Activated naive CD8-positive, alpha-beta T cell (primary cell): ENCODE data around the gene WDR46.
"Not testable (repeated sequence)": the region's sequence is repeated elsewhere in the genome, so short reads cannot be mapped to it uniquely, and the experiment has no call there.

Experiments used
- H3K27ac Mint-ChIP-seq: one replicate; pipeline ENCODE4 v1.8.0; 2021; ENCODE audit warnings: mixed read lengths
- H3K27me3 Mint-ChIP-seq: one replicate; pipeline ENCODE4 v1.8.0; 2021; ENCODE audit warnings: mixed read lengths
- H3K36me3 Mint-ChIP-seq: one replicate; pipeline ENCODE4 v1.8.0; 2021; ENCODE audit warnings: mixed read lengths
- H3K4me1 Mint-ChIP-seq: one replicate; pipeline ENCODE4 v1.8.0; 2021; ENCODE audit warnings: low read depth, mixed read lengths
- H3K4me3 Mint-ChIP-seq: one replicate; pipeline ENCODE4 v1.8.0; 2021; ENCODE audit warnings: mild to moderate bottlenecking, mixed read lengths
- H3K9me3 Mint-ChIP-seq: one replicate; pipeline ENCODE4 v1.8.0; 2021; ENCODE audit warnings: low read depth, mixed read lengths

Gene WDR46

DNA sequence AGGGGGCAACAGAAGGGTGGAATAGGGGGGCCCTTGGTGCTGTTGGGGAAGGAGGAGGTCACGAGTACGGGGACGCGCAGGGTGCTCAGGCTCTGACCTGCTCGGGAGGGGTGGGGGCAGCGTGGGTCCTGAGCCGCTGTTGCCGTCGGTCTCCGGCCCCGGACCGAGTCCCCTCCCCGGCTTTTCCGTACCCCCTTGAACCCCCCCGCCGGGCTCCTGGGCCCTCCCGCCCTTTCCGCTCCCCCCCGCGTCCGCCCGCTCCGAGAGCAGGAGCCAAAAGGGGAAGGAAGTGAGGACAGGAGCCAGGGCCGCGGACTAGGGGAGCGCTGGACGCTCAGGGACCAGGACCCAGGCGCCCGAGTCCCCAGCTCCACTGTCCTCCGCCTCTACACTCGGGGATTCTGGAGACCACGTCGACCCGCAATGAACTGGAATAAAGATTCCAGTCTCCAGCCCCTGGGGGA, 9.8 kb upstream of the WDR46 start, which contains the start of gene RGL2:
Gene RGL2, minus strand, starts transcription at position 170 of the 464 bp plus-strand sequence. CDS start 332 bp downstream, outside the sequence.
- Mint-ChIP-seq H3K9me3 (no peaks in the 10 kb centered on the region), H3K4me3 (peak within 1 kb of the TSS; percentile 98), H3K36me3 (peaks cover 3% of the 10 kb centered on the region), H3K27ac (peak within 1 kb of the TSS; percentile 98), H3K4me1 (peaks cover 36% of the 10 kb centered on the region), H3K27me3 (no peaks in the 10 kb centered on the region)

DNA sequence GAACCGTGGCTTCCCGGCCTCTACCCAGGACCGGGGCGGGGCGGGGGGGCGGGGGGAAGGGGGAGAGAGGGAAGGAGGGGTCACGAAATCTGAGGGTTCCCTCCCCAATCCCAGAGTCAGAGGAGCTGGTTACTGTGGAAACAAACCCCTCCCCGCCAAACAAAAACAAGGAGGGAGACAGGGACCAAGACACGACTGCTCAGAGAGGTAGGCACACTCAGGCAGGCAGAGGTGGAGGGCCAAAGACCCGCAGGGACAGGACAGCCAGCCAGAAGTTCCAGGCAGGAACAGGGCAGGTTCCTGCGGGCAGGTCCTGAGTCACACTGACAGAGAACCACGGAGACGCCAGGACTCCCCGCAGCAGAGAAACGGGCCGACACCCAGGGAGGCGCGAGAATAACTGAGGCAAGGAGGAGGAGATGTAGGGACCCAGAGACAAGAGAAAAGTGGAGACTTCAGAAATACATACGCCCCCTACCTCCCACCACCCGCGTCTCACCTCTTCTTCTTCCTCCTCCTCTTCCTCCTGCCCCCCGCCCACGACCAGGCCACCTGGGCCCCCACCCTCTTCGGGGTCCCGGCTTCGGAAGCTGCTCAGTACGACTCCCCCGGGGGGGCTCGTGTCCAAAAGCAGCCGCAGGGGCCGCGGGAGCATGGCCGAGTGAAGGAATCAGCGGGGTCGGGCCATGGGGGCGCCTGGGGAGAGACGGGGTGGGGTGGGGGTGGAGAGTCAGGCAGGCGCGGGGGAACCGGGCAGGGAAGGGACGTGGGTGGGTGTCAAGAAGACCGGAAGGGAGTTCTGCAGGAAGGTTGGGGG, 9.1 kb upstream of the WDR46 start:
- Mint-ChIP-seq H3K4me1 (peaks cover 33% of the 10 kb centered on the region), H3K4me3 (peak overlapping the region; percentile 98), H3K27ac (peak overlapping the region; percentile 92), H3K27me3 (no peaks in the 10 kb centered on the region), H3K9me3 (no peaks in the 10 kb centered on the region), H3K36me3 (peaks cover 3% of the 10 kb centered on the region)

DNA sequence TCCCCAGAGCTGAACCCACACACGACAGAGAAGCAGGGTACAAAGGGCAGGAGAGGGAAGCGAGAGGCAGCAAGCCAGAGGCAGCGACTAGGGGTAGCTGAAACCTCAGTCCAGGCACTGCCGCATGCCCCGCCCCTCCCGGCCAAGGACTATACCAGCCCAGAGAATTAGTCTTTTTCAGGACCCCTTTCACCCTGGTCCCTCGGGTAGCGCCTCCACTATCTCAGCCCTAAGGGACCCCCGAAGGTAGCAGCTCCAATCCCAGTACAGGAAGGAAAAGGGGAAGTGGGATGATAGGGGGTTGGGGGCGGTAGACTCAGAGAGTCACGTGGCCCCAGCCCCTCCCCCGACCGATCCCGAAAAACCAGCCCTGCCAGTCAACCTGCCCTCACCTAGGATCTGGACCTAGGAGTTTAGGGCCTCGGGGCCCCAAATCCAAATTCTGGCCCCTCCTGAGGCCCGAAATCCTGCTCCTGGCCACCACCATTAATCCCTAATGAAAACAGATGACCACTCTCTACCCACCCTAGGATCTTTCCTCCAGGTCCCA, 8.4 kb upstream of the WDR46 start:
- H3K36me3 Mint-ChIP-seq: peaks cover 3% of the 10 kb centered on the region
- no peaks in the 10 kb centered on the region for H3K9me3 Mint-ChIP-seq
- no peaks in the 10 kb centered on the region for H3K27me3 Mint-ChIP-seq
- H3K4me3 Mint-ChIP-seq: peak overlapping the region; percentile 46
- peak overlapping the region; percentile 73 for H3K27ac Mint-ChIP-seq
- H3K4me1 Mint-ChIP-seq: peaks cover 33% of the 10 kb centered on the region

DNA sequence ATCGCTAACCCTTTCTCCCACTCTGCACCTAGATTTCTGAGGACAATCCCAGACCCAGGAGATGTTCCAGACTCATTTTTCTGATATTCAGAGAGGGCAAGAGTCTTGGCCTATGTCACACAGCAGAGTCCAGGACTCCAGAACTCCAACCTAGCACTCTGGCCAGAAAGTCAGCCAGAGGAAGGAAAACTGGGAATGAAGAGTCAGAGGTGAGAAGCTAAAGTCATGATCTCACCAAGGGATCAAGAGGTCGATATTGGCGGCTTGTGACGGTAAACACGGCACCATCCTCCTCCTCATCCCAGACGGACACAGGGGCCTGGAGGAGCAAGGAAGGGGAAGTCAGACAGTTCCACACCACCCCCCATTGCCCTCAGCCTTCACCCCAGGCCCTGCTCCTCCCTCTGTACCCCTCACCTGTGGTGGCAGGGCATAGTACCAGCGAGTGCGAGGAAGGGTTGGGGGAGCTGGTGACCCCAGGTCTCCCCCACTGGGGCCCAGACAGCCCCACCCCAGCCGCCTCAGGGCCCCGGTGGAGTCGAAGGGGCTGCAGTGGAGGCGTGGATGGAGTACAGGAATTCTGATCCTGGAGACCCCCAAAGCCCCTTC, 7.9 kb upstream of the WDR46 start:
- Mint-ChIP-seq H3K27me3 (no peaks in the 10 kb centered on the region), H3K36me3 (peaks cover 3% of the 10 kb centered on the region), H3K27ac (peak overlapping the region; percentile 73), H3K4me3 (peak overlapping the region; percentile 46), H3K4me1 (peaks cover 33% of the 10 kb centered on the region), H3K9me3 (no peaks in the 10 kb centered on the region)

DNA sequence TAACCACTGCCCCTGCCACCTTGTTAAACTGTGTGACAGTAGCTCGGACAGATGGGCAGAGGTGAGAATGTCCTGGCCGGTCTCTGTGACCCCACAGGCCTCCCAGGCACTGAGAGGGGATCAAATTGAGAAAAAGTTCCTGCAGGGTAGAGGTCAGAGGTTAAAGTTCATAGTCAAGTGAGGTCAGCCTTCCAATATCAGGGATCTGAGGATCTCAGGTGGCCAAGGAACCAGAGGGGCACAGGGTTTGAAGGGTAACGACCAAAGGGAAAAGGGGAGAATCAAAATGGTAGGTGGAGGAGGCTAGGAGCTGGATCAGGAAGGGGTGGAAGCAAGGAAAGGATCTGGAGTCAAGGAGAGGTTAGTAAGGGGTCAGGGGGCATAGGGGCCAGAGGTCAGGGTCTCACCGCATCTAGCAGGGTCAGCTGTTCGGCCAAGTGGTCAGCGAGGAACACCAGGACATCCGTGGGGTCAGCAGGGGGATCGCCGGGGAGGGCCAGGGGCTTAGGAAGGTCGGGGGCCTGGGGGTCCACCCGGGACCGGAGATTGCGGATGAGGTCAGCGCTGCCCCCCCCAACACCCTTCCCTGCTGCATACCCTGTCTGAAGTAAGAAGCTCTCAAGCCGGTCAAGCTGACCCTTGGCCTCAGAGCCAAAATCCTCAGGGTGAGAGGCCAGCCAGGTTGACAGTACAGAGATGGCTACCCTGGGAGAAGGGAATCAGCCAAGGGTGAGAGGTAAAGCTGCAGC, 6.8 kb upstream of the WDR46 start:
- Mint-ChIP-seq H3K4me3 (peak overlapping the region; percentile 23), H3K4me1 (peaks cover 32% of the 10 kb centered on the region), H3K9me3 (no peaks in the 10 kb centered on the region), H3K36me3 (peaks cover 3% of the 10 kb centered on the region), H3K27ac (peak overlapping the region; percentile 55), H3K27me3 (no peaks in the 10 kb centered on the region)

DNA sequence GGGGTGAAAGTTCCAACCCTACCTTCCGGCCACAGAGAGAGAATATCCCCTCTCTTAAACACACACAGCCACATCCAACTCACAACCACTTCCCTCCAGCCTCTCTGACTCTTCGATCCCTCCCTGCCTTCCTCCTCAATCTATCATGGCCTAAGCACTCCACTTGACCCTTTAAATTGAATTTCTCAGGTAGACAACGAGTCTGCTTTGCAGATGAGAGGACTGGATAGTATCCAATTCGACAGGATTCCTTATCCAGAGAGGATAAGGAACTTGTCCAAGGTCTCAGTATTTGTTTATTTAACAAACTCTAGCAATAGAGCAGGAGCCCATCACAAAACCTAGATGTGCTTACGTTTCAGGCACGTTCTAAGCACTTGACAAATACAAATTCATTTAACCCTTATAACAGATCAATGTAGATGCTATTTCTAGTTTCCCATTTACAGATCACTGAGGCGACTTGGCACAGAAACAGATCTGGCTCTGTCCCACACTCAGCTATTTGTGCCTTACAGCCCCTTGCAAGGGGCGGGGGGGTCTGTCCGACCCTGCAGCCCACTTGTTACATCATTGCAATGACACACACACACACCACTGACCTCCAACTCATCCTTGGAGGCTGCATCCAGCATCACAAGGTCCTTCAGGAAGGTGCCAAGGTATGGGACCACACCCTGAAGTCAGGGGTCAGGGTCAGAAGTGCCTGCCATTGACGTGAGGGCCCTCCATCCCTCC, 5.2 kb upstream of the WDR46 start:
- Mint-ChIP-seq H3K4me1 (peaks cover 31% of the 10 kb centered on the region), H3K9me3 (no peaks in the 10 kb centered on the region), H3K4me3 (peak overlapping the region; percentile 5), H3K27ac (no peak overlapping the region), H3K36me3 (peaks cover 2% of the 10 kb centered on the region), H3K27me3 (no peaks in the 10 kb centered on the region)

DNA sequence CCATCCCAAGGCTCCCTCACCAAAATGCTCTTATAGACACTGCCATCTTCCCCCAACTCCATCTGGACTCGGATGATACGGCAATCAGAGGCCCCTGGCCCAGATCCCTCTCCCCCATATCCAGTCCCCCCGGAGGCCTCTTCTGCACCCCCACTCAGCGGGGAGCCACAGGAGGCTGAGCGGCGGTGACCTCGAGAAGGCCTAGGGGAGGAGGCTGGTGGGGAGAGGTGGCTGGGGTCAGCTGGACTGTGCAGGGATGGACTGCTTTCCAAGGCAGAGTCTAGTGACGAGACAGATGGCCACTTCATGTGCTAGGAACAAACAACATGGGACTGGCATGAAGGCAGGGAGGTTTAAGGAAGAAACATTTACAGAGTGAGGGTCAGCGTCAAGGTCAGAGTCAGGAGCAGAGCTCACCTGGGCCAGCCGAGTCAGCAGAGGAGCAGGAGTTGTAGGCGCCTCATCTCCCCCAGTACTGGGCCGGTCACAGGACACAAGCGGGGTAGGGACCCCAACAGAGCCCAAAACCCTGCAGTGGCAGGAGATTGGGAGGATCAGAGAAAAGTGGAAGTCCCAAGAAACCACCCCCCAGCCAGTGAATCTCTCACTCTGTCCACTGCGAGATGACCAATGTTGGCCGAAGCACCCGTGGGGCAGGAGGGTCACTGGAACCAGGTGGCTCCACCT, 4.1 kb upstream of the WDR46 start:
- Mint-ChIP-seq H3K27me3 (no peaks in the 10 kb centered on the region), H3K4me3 (no peak overlapping the region), H3K9me3 (no peaks in the 10 kb centered on the region), H3K27ac (peak overlapping the region; percentile 30), H3K4me1 (peaks cover 36% of the 10 kb centered on the region), H3K36me3 (peaks cover 2% of the 10 kb centered on the region)

DNA sequence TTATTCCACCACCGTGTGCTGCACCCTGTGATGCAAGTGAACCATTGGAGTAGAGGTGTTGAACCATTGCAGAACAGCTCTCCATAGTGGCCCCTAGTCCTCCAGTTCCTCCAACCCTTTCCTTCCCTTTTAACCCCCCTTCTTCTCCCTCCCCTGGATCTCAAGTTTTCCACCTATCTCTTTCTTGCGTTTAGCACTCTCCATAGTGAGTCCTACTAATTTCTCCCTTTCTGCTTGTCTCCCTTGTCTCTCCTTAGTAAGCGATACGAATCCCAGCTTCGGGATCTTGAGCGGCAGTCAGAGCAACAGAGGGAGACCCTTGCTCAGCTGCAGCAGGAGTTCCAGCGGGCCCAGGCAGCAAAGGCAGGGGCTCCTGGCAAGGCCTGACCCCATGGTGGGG, 1.4 kb upstream of the WDR46 start:
- no peaks in the 10 kb centered on the region for H3K27me3 Mint-ChIP-seq
- H3K36me3 Mint-ChIP-seq: peaks cover 6% of the 10 kb centered on the region

DNA sequence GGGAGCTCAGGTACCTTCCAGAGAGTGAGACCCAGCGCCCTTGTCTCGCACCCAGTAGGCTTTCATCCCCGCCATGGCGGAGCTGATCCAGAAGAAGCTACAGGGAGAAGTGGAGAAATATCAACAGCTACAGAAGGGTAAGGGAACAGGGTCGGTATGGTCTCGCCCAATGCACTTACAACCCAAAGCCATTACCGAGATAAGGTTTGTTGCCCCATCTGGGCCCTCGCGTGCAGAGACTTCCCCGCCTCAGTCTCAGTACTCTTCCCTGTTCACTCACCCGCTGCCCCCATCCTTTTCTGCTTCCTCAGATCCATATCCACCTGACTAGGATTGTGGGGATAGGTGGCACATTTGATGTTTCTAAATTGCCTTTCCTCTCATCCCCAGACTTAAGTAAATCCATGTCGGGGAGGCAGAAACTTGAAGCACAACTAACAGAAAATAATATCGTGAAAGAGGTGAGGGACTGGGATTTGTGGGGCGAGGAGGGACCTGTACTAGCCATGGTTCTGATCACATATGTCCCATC, 811 bp upstream of the WDR46 start:
- H3K4me1 Mint-ChIP-seq: peaks cover 37% of the 10 kb centered on the region
- H3K4me3 Mint-ChIP-seq: peak overlapping the region; percentile 99
- H3K27ac Mint-ChIP-seq: peak overlapping the region; percentile 91
- no peaks in the 10 kb centered on the region for H3K9me3 Mint-ChIP-seq
- H3K27me3 Mint-ChIP-seq: no peaks in the 10 kb centered on the region
- H3K36me3 Mint-ChIP-seq: peaks cover 6% of the 10 kb centered on the region

More for the DNA sequence above, 1.4 kb upstream of the WDR46 start:
- peaks cover 37% of the 10 kb centered on the region for H3K4me1 Mint-ChIP-seq
- H3K4me3 Mint-ChIP-seq: peak overlapping the region; percentile 99
- peak overlapping the region; percentile 91 for H3K27ac Mint-ChIP-seq
- no peaks in the 10 kb centered on the region for H3K9me3 Mint-ChIP-seq

DNA sequence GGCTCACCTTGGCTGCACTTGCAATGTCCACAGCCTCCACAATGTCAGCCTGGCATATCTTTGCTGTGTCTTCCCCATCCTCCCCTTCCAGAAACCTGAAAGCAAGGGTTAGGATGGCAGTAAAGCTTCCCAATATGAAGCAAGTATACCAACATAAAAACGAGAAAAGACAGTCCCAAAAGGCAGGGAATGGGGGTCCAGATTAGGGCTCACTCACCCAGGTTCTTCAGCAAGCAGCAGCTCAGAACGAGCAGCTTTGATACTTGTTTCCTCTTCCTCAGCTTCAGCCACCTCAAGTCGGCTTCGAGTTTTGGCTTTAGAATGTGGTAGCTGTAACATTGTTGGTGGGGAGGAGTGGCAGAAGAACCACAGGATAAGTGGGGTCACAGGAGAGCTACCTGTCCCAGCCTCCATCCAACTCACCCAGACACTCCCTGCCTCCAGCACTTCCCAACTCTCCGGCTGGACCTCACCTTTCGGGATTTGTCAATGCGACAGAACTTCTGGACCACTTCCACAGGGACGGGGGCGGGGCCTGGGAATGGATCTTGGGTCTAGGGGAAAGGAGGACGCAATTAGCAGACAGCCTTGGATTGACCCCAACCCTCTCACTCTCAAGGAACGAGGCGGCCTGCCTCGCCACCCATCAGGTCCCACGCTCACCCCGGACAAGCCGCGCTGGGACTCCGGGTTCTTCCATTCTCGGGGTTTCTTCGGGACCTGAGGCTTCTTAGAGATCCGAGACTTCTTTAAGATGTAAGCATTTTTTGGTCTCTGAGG, 708 bp downstream of the WDR46 start:
- Mint-ChIP-seq H3K4me1 (peaks cover 37% of the 10 kb centered on the region), H3K4me3 (peak overlapping the region; percentile 99), H3K27me3 (no peaks in the 10 kb centered on the region), H3K9me3 (no peaks in the 10 kb centered on the region), H3K36me3 (peaks cover 6% of the 10 kb centered on the region), H3K27ac (peak overlapping the region; percentile 91)

DNA sequence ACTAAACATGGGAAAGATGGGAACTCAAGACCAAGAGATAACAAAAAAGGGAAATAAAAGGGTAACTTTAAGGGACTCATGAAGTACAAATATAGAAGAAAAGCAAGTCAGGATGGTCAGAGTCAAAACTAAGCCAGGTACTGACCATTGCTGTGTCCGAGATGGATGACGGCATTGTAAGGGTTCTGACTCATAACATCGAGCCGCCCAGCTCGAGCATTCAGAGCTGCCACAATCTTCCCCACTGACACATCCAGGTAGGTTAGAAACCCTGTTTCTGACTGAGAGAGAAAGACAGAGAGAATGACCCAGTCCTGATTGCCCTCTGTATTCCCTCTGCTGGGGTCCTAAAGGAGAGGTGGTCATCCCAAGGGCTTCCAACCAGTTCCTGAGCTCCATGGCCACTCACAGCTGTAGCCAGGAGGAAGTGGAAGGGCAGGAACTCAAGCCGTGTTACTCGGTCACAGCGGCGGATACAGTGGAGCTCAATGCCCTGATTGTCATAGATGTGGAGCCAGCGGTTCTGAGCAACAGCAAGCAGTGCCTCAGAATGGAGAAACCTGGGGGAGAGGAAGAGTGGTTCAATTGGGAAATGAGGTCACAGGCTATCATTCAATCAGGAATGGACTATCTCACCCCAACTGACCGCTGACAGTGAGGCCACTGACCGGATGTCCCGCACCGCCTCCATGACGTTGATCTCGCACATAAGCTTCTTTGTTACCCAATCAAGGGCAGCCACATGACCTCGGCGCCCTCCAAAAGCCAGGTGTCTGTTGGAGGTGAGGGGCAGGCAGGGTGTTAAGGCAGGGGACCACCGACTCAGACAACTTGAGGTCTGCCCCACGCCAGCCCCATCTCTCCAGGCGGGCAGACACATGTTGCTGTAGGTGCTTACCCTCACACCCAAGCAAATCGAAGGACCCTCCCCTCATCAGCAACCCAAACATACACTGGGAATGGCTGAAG, 1.8 kb downstream of the WDR46 start:
- Mint-ChIP-seq H3K27me3 (no peaks in the 10 kb centered on the region), H3K27ac (peak overlapping the region; percentile 35), H3K4me3 (peak overlapping the region; percentile 99), H3K4me1 (peaks cover 37% of the 10 kb centered on the region), H3K36me3 (peaks cover 6% of the 10 kb centered on the region), H3K9me3 (no peaks in the 10 kb centered on the region)

DNA sequence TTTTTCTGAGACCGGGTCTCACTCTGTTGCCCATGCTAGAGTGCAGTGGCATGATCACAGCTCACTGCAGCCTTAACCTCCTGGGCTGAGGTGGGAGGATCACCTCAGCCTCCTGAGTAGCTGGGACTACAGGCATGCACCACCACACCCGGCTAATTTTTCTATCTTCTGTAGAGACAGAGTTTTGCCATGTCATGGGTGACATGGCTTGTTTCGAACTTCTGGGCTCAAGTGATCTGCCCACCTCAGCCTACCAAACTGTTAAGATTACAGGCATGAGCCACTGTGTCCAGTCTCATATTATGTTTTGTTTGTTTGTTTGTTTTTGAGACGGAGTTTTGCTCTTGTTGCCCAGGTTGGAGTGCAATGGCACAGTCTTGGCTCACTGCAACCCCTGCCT, 3.8 kb downstream of the WDR46 start:
- not testable (repeated sequence) for H3K9me3 Mint-ChIP-seq, H3K27me3 Mint-ChIP-seq, H3K27ac Mint-ChIP-seq, H3K4me3 Mint-ChIP-seq, H3K36me3 Mint-ChIP-seq
- H3K4me1 Mint-ChIP-seq: peaks cover 29% of the 10 kb centered on the region
